HL-60 (cell line): ENCODE results near the gene LRRN4.
"Not testable (repeated sequence)": the region's sequence is repeated elsewhere in the genome, so short reads cannot be mapped to it uniquely, and the experiment has no call there.

ENCODE experiments used
- DNase-seq, 2 experiments: peaks; one replicate each; pipeline ENCODE4 v3.0.0-alpha.2; 2010 to 2020; ENCODE audit warnings: low read depth in 1 of 2, low spot score in 1 of 2
- H3K27ac ChIP-seq: fragments of 250-450 bp; sonication (Bioruptor Pico); replicated peaks from 2 replicates; pipeline ENCODE4 v1.5.1; 2020; ENCODE audit warnings: mild to moderate bottlenecking, moderate library complexity
- H3K27me3 ChIP-seq: fragments of 250-450 bp; sonication (Bioruptor Pico); 2 replicates; pipeline ENCODE4 v1.5.1; 2021; ENCODE audit warnings: mild to moderate bottlenecking, moderate library complexity; ENCODE audit not compliant: insufficient read depth, poor library complexity, severe bottlenecking
- H3K4me3 ChIP-seq: replicated peaks from 2 replicates; pipeline ENCODE4 v1.5.1; 2011; ENCODE audit warnings: mild to moderate bottlenecking, control low read depth, low read length; ENCODE audit not compliant: insufficient read depth
- GABPA ChIP-seq: IDR thresholded peaks from 2 replicates; pipeline ENCODE4 v1.6.1; 2012; ENCODE audit warnings: low read depth
- POLR2AphosphoS5 ChIP-seq: IDR thresholded peaks from 2 replicates; pipeline ENCODE4 v1.6.1; 2012; ENCODE audit warnings: low read depth
- SPI1 ChIP-seq: IDR thresholded peaks from 2 replicates; pipeline ENCODE4 v1.6.1; 2012; ENCODE audit warnings: low read depth, mild to moderate bottlenecking, borderline replicate concordance
- TF ChIP-seq, protein P1 (sequence below): IDR thresholded peaks from 2 replicates; pipeline ENCODE4 v1.6.1; 2012; ENCODE audit warnings: low read depth; ENCODE audit not compliant: insufficient replicate concordance
- TF ChIP-seq, protein P2 (sequence below): IDR thresholded peaks from one replicate; pipeline ENCODE4 v1.5.1; 2011; ENCODE audit warnings: low read length, control low read depth, inconsistent platforms; ENCODE audit not compliant: insufficient read depth

The LRRN4 gene

GRCh38 chr20:6036213-6036612 lies 17.6 kb downstream of the LRRN4 start:
- TF ChIP-seq SPI1: peak; percentile 21; the same call in 1 of the 2 replicates
- TF ChIP-seq, protein P1, sequence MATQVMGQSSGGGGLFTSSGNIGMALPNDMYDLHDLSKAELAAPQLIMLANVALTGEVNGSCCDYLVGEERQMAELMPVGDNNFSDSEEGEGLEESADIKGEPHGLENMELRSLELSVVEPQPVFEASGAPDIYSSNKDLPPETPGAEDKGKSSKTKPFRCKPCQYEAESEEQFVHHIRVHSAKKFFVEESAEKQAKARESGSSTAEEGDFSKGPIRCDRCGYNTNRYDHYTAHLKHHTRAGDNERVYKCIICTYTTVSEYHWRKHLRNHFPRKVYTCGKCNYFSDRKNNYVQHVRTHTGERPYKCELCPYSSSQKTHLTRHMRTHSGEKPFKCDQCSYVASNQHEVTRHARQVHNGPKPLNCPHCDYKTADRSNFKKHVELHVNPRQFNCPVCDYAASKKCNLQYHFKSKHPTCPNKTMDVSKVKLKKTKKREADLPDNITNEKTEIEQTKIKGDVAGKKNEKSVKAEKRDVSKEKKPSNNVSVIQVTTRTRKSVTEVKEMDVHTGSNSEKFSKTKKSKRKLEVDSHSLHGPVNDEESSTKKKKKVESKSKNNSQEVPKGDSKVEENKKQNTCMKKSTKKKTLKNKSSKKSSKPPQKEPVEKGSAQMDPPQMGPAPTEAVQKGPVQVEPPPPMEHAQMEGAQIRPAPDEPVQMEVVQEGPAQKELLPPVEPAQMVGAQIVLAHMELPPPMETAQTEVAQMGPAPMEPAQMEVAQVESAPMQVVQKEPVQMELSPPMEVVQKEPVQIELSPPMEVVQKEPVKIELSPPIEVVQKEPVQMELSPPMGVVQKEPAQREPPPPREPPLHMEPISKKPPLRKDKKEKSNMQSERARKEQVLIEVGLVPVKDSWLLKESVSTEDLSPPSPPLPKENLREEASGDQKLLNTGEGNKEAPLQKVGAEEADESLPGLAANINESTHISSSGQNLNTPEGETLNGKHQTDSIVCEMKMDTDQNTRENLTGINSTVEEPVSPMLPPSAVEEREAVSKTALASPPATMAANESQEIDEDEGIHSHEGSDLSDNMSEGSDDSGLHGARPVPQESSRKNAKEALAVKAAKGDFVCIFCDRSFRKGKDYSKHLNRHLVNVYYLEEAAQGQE: no peak
- TF ChIP-seq, protein P2, sequence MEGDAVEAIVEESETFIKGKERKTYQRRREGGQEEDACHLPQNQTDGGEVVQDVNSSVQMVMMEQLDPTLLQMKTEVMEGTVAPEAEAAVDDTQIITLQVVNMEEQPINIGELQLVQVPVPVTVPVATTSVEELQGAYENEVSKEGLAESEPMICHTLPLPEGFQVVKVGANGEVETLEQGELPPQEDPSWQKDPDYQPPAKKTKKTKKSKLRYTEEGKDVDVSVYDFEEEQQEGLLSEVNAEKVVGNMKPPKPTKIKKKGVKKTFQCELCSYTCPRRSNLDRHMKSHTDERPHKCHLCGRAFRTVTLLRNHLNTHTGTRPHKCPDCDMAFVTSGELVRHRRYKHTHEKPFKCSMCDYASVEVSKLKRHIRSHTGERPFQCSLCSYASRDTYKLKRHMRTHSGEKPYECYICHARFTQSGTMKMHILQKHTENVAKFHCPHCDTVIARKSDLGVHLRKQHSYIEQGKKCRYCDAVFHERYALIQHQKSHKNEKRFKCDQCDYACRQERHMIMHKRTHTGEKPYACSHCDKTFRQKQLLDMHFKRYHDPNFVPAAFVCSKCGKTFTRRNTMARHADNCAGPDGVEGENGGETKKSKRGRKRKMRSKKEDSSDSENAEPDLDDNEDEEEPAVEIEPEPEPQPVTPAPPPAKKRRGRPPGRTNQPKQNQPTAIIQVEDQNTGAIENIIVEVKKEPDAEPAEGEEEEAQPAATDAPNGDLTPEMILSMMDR: no peak
- no peak overlapping the region for H3K4me3 ChIP-seq
- DNase-seq: no peak

GRCh38 chr20:6034134-6034969 lies 19.5 kb downstream of the LRRN4 start:
- TF ChIP-seq SPI1 (no peak), GABPA (no peak)
- TF ChIP-seq, protein P1: no peak
- H3K4me3 ChIP-seq: no peak overlapping the region
- no peak overlapping the region for H3K27ac ChIP-seq
- DNase-seq: no peak
- H3K27me3 ChIP-seq: no peaks in the 10 kb centered on the region

More at GRCh38 chr20:6036213-6036612, 17.6 kb downstream of the LRRN4 start:
- H3K27me3 ChIP-seq: no peaks in the 10 kb centered on the region
- no peak overlapping the region for H3K27ac ChIP-seq

DNA sequence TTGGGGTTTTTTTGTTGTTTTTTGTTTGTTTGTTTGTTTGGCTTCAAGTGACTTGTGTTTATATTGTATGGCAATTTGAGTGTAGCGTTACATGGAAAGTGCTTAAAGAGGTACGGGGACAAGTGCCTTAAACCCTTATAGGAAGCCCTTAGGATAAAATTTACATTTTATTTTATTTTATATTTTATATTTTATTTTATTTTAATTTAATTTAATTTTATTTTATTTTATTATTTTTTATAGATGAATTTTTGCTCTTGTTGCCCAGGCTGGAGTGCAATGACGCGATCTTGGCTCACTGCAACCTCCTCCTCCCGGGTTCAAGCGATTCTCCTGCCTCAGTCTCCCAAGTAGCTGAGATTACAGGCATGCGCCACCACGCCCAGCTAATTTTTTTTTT lies 21.0 kb downstream of the LRRN4 start:
- not testable (repeated sequence) for H3K27me3 ChIP-seq, H3K4me3 ChIP-seq, H3K27ac ChIP-seq, DNase-seq

DNA sequence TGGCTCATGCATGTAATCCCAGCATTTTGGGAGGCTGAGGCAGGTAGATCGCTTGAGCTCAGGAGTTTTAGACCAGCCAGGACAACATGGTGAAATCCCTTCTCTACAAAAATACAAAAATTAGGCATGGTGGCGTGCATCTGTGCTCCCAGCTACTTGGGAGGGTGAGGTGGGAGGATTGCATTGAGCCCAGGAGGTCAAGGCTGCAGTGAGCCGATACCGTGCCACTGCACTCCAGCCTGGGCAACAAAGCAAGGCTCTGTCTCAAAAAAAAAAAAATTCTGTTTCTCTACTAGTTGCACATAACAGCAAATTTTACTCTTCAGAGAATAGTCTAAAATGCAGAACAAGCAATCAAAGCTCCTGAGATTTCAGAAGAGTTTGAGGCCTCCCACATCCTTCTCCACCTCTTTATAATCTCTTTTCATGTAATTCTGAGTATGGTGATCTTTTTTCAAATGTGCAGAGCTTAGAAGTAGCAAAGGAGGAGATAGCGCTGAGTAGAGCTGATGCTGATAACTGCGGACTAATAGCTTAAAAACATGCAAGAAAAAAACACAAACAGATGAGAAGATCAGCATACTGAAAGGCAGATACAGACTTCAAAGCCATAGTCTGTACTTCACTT lies 23.3 kb downstream of the LRRN4 start:
- no peak overlapping the region for H3K27ac ChIP-seq
- TF ChIP-seq, protein P1: no peak
- no peak for TF ChIP-seq POLR2AphosphoS5
- TF ChIP-seq SPI1: no peak
- TF ChIP-seq GABPA: no peak
- TF ChIP-seq, protein P2: no peak
- no peaks in the 10 kb centered on the region for H3K27me3 ChIP-seq
- DNase-seq: no peak
- H3K4me3 ChIP-seq: no peak overlapping the region
